NCI-H1048 (cell line): ENCODE results near the gene TMPRSS6.
A peak's percentile ranks its signal among the peaks of the same experiment; 100 is the strongest.

Experiments
- DNase-seq: peaks from one replicate; lab custom pipeline; 2025; lab: John Stamatoyannopoulos, UW

The TMPRSS6 gene

GRCh38 chr22:37028692-37029674 lies 80.5 kb downstream of the TMPRSS6 start:
- no peak for DNase-seq

- DNase-seq: no peak
These were observed 82.0 kb downstream of the TMPRSS6 start for GRCh38 chr22:37027556-37027955.

GRCh38 chr22:37026325-37026724 lies 83.2 kb downstream of the TMPRSS6 start:
- DNase-seq: no peak

- DNase-seq: no peak
These were observed 83.9 kb downstream of the TMPRSS6 start for GRCh38 chr22:37025500-37026070.

GRCh38 chr22:37024339-37025157 lies 85.0 kb downstream of the TMPRSS6 start:
- DNase-seq: no peak

- DNase-seq: no peak
These were observed 85.7 kb downstream of the TMPRSS6 start for GRCh38 chr22:37023743-37024338.

- DNase-seq: no peak
These were observed 86.8 kb downstream of the TMPRSS6 start for GRCh38 chr22:37022483-37023337.

GRCh38 chr22:37021710-37022482 lies 87.6 kb downstream of the TMPRSS6 start:
- no peak for DNase-seq

- DNase-seq: no peak
These were observed 88.5 kb downstream of the TMPRSS6 start for GRCh38 chr22:37021041-37021440.

GRCh38 chr22:37020192-37020479 lies 89.4 kb downstream of the TMPRSS6 start:
- no peak for DNase-seq

- peak; percentile 18 for DNase-seq
These were observed 90.0 kb downstream of the TMPRSS6 start, which contains the start of the genes MPST and TST for GRCh38 chr22:37019309-37020191. MPST (plus strand) TSS chr22:37019742; CDS start chr22:37019837, 95 bp downstream. TST (minus strand) TSS chr22:37019447; CDS start chr22:37018732, 715 bp downstream.

- DNase-seq: no peak
These were observed 90.7 kb downstream of the TMPRSS6 start for GRCh38 chr22:37018815-37019308.

- no peak for DNase-seq
These were observed 91.3 kb downstream of the TMPRSS6 start for GRCh38 chr22:37018086-37018814.

GRCh38 chr22:37017356-37017755 lies 92.2 kb downstream of the TMPRSS6 start:
- no peak for DNase-seq

GRCh38 chr22:37016134-37016910 lies 93.2 kb downstream of the TMPRSS6 start:
- DNase-seq: no peak

GRCh38 chr22:37015587-37015878 lies 94.0 kb downstream of the TMPRSS6 start:
- DNase-seq: no peak
